ENCODE measurements around the gene STK32C.
A peak's percentile ranks its signal among the peaks of the same experiment; 100 is the strongest.

Gene STK32C

GRCh38 chr10:132243141-132243540 lies 64.6 kb downstream of the STK32C start:
- no peak for DNase-seq

- no peak for DNase-seq
Observed at GRCh38 chr10:132242103-132242840, 65.5 kb downstream of the STK32C start.

DNA sequence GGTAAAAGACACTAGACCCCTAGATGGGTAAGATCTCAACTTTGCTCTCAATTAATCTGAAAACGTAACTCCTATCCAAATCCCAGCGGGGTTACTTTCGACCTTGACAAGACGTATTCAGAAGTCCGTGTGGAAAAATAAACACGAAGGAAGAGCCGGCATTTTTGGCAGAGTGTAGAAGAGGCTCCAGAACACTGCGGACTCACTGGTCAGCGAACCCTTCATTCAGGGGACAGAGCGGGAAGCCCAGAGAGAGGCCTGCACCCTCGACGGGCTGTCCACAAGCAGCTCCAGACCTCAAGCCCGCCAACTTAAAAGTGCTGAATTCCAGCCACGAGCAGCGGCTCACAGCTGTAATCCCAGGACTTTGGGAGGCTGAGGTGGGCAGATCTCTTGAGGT lies 66.3 kb downstream of the STK32C start:
- DNase-seq = no peak

DNA sequence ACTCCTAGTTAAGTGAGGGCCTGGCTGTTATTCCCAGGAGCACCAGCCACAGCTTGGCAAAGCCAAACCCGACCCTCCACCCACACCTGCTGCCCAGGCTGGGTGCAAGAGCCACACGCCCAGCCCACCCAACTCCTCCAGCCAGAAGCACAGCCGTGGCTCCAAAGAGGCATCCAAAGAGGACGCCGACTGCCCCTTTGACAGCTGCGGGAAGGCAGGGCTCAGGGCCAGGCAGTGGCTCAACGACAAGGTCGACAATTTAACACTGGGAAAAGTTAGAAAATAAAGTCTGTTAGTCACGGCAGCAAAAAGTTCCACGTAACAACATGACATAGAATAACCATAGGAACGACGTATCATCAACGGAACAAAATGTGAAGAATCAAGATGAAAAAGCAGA lies 66.7 kb downstream of the STK32C start:
- no peak for DNase-seq

DNA sequence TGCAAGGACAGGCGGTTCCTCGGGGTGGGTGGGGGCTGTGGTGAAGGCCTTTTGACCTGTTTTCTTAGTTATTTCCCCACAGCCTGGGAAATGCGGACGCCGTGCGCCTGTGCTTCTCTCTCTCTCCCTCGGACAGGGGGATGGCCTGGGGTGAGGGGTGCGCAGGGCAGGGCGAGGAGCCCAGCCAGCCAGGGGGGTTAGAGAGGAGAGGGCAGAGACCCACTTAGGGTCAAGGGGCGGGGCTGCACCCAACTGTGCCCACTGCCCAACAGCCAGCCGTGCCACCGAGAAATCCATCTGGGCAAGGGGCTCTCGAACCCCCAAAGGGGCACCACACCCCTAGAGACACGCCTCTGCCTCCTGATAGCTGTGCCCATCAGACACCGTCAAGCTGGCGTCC lies 67.2 kb downstream of the STK32C start:
- no peak for DNase-seq

GRCh38 chr10:132240156-132240555 lies 67.6 kb downstream of the STK32C start:
- no peak for DNase-seq

- no peak for DNase-seq
Observed at GRCh38 chr10:132239126-132240031, 68.4 kb downstream of the STK32C start.

DNA sequence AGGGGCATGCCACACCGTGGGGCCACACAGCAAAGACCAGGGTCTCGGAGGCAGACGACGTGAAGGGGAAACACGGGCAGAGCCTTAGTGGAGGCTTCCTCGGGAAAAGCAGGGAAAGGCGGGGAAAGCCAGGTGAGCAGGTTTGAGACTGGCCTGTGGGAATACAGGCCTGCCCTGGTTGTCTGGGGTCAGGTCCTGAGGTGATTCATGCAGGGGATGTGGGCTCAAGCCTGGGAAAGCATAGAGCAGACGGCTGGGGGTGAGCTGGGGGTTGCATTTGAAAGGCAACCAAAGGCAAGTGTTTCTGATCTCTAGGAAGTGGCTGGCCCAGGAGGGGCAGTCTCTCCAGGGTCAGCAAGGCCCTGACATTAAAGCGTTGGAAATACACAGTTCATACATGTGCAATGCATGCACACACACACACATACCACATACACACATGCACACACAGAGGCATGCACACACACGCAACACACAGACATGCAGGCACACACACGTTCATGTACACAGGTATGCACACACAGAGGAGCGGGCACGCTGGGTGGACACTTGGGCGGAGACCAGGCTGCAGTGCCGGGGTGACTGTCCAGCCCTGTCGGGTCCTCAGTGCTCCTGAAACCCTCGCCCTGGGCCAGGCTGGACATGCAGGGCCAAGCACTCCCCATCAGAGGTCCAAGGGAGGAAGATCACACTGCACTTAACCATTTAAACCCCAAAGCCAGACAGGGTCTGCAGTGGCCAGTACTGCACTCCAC lies 69.2 kb downstream of the STK32C start:
- no peak for DNase-seq

- DNase-seq = no peak
Observed at GRCh38 chr10:132237871-132238270, 69.9 kb downstream of the STK32C start.

DNA sequence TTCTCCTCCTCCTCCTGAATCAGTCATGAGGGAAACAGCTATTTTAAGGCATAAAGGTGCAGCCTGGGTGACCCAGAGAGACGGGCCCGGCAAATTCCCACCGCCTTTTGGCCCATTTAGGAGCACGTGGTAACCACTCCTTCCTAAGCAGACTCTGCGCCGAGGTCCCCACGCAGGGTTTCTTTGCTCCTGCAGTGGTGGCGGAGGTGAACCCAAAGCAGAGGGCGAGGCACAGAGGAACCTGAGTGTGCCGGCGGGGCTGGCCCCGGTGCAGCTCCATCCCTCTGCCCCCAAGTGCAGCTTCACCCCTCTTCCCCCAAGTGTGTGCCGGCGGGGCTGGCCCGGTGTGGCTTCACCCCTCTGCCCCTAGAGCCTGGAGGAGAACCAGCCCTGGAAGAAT lies 70.4 kb downstream of the STK32C start:
- DNase-seq = no peak

GRCh38 chr10:132236881-132237280 lies 70.9 kb downstream of the STK32C start:
- no peak for DNase-seq

- no peak for DNase-seq
Observed at GRCh38 chr10:132236161-132236560, 71.6 kb downstream of the STK32C start.

DNA sequence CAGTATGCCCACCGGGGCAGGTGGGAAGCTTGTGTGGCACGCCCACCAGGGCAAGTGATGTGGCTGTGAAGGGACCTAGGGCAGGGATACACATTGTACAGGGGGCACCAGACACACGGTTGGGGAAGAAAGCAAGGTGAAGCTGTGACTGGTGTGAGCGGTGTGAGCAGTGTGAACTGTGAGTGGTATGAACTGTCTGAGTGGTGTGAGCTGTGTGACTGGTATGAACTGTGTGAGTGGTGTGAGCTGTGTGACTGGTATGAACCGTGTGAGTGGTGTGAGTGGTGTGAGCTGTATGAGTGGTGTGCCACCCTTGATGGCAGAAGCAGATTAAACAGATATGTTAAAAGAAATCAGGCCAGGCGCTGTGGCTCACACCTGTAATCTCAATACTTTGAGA lies 72.9 kb downstream of the STK32C start:
- no peak for DNase-seq

DNA sequence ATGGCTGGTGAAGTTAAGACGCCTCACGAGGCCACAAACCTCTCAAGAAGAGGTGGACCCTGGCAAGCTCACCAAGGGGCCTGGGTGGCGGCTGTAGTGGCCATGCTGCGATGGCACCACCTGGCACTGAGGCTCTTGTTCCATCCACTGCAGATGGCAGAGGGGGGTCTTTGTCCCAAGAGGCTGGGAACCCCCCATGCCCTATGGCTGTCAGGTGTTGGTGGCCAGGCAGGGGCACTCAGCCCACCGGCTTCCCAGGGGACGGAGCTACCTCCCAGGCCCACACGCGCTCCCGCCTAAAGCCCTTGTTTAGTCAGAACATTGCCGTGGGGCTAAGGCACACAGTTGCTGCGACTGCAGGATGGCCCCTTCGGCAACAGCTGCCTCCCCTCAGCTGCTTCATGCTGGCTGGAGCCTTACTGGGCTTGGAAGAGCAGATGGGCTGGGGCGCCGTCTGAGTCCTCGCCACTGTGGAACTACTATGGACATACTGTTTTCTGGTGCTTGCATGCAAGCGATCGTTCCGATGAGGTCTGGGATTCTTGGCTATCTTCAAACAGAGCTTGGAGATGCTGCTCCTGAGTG lies 74.2 kb downstream of the STK32C start:
- DNase-seq = no peak

GRCh38 chr10:132232981-132233380 lies 74.8 kb downstream of the STK32C start:
- no peak for DNase-seq

DNA sequence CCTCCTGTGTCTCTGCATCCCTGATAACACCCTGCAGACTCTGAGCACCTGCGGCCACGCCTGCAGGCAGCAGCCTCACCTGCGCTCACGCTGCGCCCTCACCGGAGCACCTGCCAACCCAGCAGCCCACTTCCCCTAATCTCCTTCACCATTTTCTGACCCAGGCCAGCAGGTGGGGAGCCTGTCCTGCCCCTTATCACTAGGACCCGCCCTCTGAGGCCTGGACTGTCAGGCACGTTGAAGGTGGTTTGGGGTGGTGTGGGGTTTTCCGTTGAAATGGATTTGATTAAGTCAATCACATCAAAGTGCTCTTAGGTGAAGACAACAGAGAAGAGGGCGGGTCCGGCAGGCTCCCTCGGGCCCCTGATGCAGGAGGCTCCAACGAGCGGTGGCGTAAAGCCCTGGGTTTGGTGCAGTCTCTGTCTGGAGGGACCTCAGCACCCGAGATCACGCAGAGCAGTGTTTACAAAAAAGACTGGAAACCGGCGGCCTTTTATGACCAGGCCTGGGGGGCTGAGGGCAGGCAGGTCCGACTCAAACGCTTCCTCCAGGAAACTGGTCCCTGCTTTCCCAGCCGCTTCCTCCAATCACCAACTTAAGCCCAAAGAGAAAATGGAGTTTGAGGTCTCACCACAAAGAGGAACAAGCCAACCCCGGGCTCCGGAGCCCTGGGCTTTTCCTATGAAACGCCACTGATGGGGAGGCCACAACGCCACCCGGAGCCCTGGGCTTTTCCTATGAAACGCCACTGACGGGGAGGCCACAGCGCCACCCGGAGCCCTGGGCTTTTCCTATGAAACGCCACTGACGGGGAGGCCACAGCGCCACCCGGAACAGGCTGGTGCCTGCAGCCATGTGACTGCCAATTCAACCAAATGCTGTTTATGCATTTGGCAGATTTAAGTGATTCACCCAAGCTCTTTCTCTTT lies 75.5 kb downstream of the STK32C start:
- DNase-seq = peak; percentile 29

GRCh38 chr10:132231656-132232022 lies 76.1 kb downstream of the STK32C start:
- DNase-seq = no peak

GRCh38 chr10:132230557-132231210 lies 77.1 kb downstream of the STK32C start:
- DNase-seq = no peak

DNA sequence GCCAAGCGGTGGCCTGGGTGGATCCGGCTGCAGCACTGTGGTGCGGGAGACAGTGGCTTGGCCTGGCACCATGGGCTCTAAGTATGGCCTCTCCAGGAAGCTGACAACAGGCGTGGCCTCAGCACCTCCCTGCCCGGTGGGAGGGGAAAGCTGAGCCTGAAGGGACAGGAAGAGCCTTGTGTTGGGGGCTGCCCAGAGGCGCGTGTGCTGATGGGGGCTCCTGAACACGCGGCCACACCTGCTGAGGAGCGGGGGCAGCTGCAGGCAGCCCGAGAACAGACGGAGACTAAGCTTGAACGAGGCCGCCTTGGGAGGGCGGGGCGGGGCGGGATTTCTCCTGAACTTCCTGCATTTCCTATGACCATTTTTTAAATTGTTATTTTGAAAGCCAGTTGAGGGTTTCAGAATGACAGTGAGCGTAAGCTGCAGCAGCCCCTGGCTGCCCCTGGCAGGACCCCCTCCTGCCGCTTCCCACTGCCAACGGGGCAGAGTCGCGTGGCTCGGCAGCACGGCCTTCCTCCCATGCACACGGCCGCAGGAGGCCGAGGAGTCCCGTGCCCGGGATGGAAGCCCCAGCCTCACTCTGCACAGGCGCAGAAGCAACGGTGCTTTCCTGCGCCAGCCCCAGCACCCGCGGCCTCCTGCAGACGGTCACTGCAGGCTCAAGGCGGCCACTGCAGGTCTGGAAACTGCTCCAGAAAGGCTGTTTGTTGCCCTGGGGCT lies 77.8 kb downstream of the STK32C start:
- no peak for DNase-seq

- DNase-seq = no peak
Observed at GRCh38 chr10:132229096-132229495, 78.7 kb downstream of the STK32C start.

- DNase-seq = no peak
Observed at GRCh38 chr10:132228616-132229015, 79.1 kb downstream of the STK32C start.
